Measurements from ENCODE around the gene APBA1.
A peak's percentile ranks its signal among the peaks of the same experiment; 100 is the strongest.
"Not testable (repeated sequence)": the region's sequence is repeated elsewhere in the genome, so short reads cannot be mapped to it uniquely, and the experiment has no call there.

Gene APBA1

DNA sequence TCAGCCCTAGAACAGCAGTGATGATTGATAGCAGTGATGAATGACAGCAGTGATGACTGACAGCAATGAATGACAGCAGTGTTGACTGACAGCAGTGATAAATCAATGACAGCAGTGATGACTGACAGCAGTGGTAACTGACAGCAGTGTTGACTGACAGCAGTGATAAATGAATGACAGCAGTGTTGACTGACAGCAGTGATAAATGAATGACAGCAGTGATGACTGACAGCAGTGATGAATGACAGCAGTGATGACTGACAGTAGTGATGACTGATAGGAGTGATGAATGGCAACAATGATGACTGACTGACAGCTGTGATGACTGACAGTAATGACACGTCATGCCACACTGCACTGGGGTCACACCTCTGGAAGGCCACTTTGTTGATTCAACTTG, 240.4 kb downstream of the APBA1 start:
- DNase-seq, result no peak

DNA sequence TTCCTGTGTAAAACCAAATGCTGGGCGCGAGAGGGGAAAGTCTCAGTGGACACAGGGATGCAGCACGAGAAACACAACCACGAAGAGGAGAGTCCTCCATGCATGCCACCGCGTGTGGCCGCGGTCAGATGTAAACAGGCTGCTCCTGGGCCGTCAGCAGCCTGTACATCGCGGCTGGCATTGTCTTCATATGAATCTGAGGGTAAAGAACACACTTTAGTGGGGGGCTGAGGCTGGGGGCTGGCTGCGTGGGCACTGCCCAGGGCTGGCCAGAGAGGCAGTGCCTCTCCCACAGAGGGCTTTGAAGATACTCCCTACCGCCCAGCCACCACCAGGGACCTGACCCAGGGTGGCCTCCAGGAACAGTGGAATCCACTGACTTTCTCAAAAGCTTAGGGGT, 241.0 kb downstream of the APBA1 start:
- no peak for DNase-seq

GRCh38 chr9:69430206-69430605, 242.0 kb downstream of the APBA1 start:
- DNase-seq, result no peak

DNA sequence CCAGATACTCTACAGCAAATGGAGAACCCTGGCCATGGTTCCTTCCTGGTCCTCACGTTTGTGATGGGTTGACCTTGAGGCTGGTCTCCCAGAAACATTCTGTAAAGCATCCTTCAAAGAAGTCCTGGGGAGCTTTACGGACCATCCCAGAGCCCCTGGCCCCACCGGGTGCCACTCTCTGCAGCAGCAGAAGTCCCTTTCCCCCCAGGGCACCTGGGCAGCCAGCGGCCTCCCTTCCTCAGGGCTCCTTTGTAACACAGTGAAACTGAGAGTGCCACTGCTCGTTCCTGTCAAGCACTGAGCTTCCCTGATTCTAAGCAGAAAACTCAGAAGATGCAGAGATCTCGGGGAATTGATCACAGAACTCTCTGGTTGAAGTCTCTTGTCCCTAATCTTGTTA, 242.9 kb downstream of the APBA1 start:
- DNase-seq, result no peak

DNA sequence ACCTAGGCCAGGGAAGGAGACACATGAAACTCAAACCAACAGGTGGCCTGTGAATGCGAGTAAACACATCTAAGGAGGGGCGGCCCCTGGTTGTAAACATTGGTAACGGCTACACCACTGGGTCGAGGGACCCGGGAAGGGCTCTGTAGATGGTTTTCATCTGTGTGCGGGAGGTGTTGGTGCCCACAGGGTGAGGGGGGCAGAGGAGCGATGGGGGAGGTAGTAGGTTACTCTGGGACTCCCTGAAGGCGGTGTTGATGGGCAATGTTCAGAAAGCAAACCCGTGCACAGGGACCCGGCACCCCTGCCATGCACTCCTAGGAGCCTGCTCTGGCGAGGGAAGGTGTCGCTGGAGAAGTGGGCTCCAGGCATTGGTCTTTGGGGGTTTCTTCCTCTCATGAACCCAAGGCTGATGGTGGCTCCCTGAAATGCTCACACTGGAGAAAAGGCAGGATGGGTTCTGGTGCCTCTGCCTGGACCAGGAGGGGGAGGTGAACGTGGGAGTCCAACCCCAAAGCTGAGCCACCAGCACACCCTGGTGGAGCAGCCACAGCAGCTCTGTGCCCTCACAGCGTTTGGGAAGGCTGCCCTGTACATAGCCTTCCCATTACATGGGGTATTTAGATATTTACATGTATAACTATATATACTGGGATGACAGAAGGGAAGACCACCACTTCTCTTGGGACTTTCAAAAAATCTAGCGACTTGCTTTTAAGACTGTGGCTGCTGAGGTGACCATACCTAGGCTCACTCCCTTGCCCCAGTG, 244.0 kb downstream of the APBA1 start:
- no peak for DNase-seq

GRCh38 chr9:69427286-69427685, 244.9 kb downstream of the APBA1 start:
- DNase-seq, result no peak

DNA sequence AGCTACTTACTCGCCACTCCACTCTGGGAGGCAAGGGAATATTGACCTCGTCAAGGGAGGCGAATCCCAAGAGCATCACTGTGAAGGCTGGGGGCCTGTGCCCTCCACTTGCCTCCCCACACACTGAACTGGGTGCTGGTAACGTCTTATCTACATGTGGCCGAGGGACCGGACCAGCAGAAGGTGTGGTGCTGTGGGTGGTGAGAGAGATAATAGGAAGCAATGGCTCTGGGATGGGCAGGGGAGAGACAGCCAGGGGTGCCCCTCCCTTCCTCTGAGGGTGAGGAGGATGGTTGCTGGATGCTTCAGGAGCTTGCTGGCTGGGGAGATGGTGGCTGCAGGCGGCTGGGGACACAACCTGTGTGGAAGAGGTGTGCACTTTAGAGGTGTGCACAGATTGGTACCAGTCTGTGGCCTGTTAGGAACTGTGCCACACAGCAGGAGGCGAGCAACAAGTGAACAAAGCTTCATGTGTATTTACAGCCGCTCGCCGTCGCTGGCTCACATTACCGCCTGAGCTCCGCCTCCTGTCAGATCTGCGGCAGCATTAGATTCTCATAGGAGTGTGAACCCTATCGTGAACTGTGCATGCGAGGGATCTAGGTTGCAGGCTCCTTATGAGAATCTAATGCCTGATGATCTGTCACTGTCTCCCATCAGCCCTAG, 246.9 kb downstream of the APBA1 start:
- DNase-seq, result no peak

DNA sequence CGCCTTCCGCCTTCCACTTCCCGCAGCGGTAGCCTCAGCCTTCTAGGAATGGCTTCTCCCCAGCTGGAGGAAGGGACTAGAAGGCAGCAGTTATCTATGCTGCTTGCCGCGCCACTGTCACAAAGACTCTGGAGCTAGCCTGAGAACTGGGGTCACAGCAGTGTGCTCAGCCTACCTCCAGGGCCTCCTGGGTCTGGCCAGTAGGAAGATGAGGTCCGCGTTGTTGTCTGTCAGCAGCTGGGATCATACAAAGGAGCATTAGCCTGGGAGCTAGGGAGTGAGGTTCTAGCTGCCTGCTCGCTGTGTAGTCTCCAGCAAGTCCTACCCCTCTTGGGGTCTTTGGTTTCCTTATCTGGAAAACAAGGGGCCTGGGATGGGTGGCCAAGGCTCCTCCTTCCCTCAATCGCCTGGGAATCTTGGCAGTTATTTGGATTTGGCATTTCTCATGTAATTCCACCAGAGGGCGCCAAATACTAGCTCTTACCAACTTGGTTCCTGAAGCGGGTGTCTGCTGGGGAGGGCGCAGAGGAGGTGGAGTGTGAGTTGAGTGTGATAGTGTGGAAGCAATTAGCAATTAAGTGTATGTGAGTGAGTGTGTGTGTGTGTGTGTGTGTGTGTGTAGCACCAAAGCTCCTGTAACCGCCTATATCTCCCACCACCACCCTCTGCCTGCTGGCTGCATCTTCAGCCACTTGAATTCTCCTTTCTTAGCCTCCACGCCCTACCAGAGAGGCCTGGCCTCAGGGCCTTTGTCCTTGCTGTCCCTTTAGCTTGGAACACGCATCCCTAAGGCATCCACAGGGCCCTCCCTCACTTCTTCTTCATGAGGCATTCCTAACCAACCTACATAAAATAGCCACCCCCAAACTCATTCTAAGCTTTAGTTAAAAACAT, 250.0 kb downstream of the APBA1 start:
- DNase-seq, result peak in 1 of 4 experiments; percentile 2

GRCh38 chr9:69420611-69421270, 251.4 kb downstream of the APBA1 start:
- DNase-seq, result no peak

GRCh38 chr9:69412741-69413150, 259.4 kb downstream of the APBA1 start:
- DNase-seq, result no peak

- no peak for DNase-seq
These were observed 260.0 kb downstream of the APBA1 start for GRCh38 chr9:69411931-69412740.

GRCh38 chr9:69411246-69411645, 260.9 kb downstream of the APBA1 start:
- no peak for DNase-seq

GRCh38 chr9:69409936-69410335, 262.2 kb downstream of the APBA1 start:
- not testable (repeated sequence) for DNase-seq

DNA sequence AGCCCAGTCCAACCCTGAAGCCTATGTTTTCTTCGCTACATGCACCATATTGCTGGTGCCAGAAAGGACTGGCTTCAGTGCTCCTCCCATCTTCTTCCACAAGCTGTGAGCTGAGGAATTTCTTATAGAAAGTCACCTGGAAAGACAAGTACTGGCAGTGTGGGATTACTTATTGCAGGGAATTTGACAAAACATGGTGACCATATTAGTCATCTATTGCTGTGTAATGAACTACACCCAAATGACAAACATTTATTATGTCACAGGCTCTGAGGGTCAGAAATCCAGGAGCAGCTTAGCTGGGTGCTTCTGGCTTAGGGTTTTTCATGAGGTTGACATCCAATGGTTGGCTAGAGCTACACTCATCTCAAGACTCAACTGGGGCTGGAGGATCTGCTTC, 271.7 kb downstream of the APBA1 start:
- no peak for DNase-seq

- no peak for DNase-seq
These were observed 274.6 kb downstream of the APBA1 start for GRCh38 chr9:69397384-69398214.

DNA sequence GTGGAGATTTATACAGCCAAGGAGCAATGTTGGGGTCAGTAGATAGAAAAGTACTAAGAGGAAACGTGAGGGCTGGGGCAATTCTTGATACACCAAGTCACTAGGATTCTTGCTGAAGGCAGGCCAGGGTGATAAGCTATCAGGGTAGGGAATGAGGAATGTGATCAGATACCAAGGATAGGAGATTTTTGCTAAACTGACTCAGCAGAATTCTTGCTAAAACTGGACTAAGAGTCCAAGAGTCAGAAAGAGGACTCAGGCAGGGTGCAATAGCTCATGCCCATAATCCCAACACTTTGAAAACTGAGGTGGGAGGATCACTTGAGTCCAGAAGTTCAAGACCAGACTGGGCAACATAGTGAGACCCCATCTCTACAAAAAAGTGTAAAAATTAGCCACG, 275.4 kb downstream of the APBA1 start:
- no peak for DNase-seq

- DNase-seq, result no peak
These were observed 276.5 kb downstream of the APBA1 start for GRCh38 chr9:69395718-69396117.

- DNase-seq, result no peak
These were observed 278.7 kb downstream of the APBA1 start for GRCh38 chr9:69393425-69393824.

- DNase-seq, result no peak
These were observed 279.3 kb downstream of the APBA1 start for GRCh38 chr9:69392826-69393225.

GRCh38 chr9:69391946-69392345, 280.2 kb downstream of the APBA1 start:
- no peak for DNase-seq

- DNase-seq, result no peak
These were observed 280.7 kb downstream of the APBA1 start for GRCh38 chr9:69391487-69391886.

Data from activated naive CD4-positive, alpha-beta T cell (primary cell).